Measurements from ENCODE around the gene PABPC1L. TPM values are rescaled to one million over a fixed set of nuclear protein-coding genes. Genes with fewer than 3 reads are reported as not detected.

The PABPC1L gene
- total RNA-seq, 1 experiment from 2014 or later = 83.5 TPM

DNA sequence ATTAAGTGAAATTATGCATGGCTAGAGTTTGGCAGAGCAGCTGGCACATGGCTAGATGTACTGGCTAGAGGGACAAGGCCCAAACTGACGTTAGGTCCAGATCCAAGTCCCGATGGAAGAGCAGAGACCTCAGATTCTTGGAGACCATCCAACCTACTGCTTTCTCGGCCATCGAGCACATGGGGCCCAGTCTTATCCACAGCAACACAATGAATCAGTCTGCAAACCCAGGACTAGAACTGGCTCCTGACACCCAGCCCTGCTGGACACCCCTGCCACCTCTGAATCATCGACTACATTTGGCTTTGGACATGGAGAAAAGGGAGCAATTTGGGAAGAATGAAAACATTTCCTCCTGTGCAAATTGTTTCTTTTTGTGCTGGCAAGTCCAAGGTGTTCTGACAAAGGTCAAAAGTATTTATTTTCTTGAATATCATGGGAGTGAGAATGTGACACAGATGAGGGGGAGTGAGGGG is 48.3 kb upstream of the PABPC1L start:
- Mint-ChIP-seq H3K27me3 (ENCODE audit: low read depth) (peaks cover under 1% of the 10 kb centered on the region; the same call in 1 of the 2 replicates), H3K4me1 (peaks cover 0 to 8% of the 10 kb centered on the region in 2 experiments; a peak in 2 of 4 replicates), H3K27ac (no peak overlapping the region), H3K36me3 (ENCODE audit: insufficient read depth in 1 of 3, low read depth in 3 of 3) (no peaks in the 10 kb centered on the region), H3K4me3 (no peak overlapping the region), H3K9me3 (no peaks in the 10 kb centered on the region)
- H4K5ac ChIP-seq (ENCODE audit: insufficient read length, low read depth, low read length) = no peak overlapping the region
- no peaks in the 10 kb centered on the region for H3K79me2 ChIP-seq (ENCODE audit: insufficient read depth, low read length)
- no peak overlapping the region for H4K91ac ChIP-seq (ENCODE audit: insufficient read length, low read depth, low read length)
- no peak overlapping the region for H2AFZ ChIP-seq (ENCODE audit: low read length)
- TF ChIP-seq, protein P1, sequence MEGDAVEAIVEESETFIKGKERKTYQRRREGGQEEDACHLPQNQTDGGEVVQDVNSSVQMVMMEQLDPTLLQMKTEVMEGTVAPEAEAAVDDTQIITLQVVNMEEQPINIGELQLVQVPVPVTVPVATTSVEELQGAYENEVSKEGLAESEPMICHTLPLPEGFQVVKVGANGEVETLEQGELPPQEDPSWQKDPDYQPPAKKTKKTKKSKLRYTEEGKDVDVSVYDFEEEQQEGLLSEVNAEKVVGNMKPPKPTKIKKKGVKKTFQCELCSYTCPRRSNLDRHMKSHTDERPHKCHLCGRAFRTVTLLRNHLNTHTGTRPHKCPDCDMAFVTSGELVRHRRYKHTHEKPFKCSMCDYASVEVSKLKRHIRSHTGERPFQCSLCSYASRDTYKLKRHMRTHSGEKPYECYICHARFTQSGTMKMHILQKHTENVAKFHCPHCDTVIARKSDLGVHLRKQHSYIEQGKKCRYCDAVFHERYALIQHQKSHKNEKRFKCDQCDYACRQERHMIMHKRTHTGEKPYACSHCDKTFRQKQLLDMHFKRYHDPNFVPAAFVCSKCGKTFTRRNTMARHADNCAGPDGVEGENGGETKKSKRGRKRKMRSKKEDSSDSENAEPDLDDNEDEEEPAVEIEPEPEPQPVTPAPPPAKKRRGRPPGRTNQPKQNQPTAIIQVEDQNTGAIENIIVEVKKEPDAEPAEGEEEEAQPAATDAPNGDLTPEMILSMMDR (conservative IDR thresholded peaks at IDR 0.05) = no peak
- H4K20me1 ChIP-seq (ENCODE audit: control insufficient read depth, insufficient read depth, insufficient read length) = no peaks in the 10 kb centered on the region
- no peak overlapping the region for H3K23ac ChIP-seq (ENCODE audit: insufficient read length, low read depth, low read length)
- H3K23me2 ChIP-seq (ENCODE audit: insufficient read length, low read depth, low read length, poor library complexity, severe bottlenecking) = no peaks in the 10 kb centered on the region
- H2BK5ac ChIP-seq (ENCODE audit: insufficient read length, low read length) = no peak overlapping the region
- H3K27ac ChIP-seq (ENCODE audit: insufficient read length, low read depth, low read length) = no peak overlapping the region
- no peaks in the 10 kb centered on the region for H3K79me1 ChIP-seq (ENCODE audit: insufficient read depth, low read depth, low read length, poor library complexity, severe bottlenecking)
- no peak overlapping the region for H3K18ac ChIP-seq (ENCODE audit: insufficient read length, low read depth, low read length)
- H3K14ac ChIP-seq (ENCODE audit: insufficient read depth, low read length) = no peak overlapping the region
- no peak overlapping the region for H3K4me2 ChIP-seq (ENCODE audit: insufficient read depth, insufficient read length, low read length)
- H2BK12ac ChIP-seq (ENCODE audit: insufficient read length, low read depth, low read length) = no peak overlapping the region
- H3K27me3 ChIP-seq (ENCODE audit: insufficient read depth, low read length) = no peaks in the 10 kb centered on the region
- DNase-seq = no peak
- no peak overlapping the region for H2BK15ac ChIP-seq (ENCODE audit: low read depth, low read length)
- no peaks in the 10 kb centered on the region for H3K9me3 ChIP-seq (ENCODE audit: control insufficient read depth, low read depth, low read length)
- no CpG with 5 or more reads among the region's 5 CpGs for WGBS (ENCODE audit: extremely low coverage, insufficient read length, low lambda C conversion rate)
- H3K4me1 ChIP-seq (ENCODE audit: insufficient read depth, low read length) = no peaks in the 10 kb centered on the region
- no peak overlapping the region for H3K56ac ChIP-seq (ENCODE audit: insufficient read length, low read depth, low read length)
- no peak overlapping the region for H4K8ac ChIP-seq (replicated peaks; ENCODE audit: insufficient read length, low read depth, low read length)
- H3T11ph ChIP-seq (ENCODE audit: low read length) = no peak overlapping the region
- no peak overlapping the region for H3K4ac ChIP-seq (ENCODE audit: low read depth, low read length)
- no peak overlapping the region for H2BK120ac ChIP-seq (ENCODE audit: low read depth, low read length, poor library complexity, severe bottlenecking)
- H3K9ac ChIP-seq (ENCODE audit: extremely low read depth, insufficient read length, low read length) = no peak overlapping the region
- H2BK20ac ChIP-seq (ENCODE audit: low read depth, low read length, poor library complexity, severe bottlenecking) = no peak overlapping the region
- H2AK5ac ChIP-seq (ENCODE audit: insufficient read length, low read length) = no peak overlapping the region
